Rectal smooth muscle tissue (tissue), 1 donor: ENCODE results near the gene NDC80.

Experiments used
- H3K27ac ChIP-seq: one replicate; pipeline ENCODE4 v1.7.0; 2013; ENCODE audit warnings: low read depth, low read length, inconsistent platforms
- H3K27me3 ChIP-seq: one replicate; pipeline ENCODE4 v1.7.0; 2013; ENCODE audit warnings: low read length; ENCODE audit not compliant: control insufficient read depth, insufficient read depth
- H3K36me3 ChIP-seq: one replicate; pipeline ENCODE4 v1.7.0; 2013; ENCODE audit warnings: low read length; ENCODE audit not compliant: control insufficient read depth, insufficient read depth
- H3K4me1 ChIP-seq: one replicate; pipeline ENCODE4 v1.7.0; 2013; ENCODE audit warnings: low read length; ENCODE audit not compliant: control insufficient read depth, insufficient read depth
- H3K4me3 ChIP-seq: one replicate; pipeline ENCODE4 v1.7.0; 2013; ENCODE audit warnings: low read length
- H3K9ac ChIP-seq: one replicate; pipeline ENCODE4 v1.7.0; 2013; ENCODE audit warnings: low read length

The NDC80 gene

DNA sequence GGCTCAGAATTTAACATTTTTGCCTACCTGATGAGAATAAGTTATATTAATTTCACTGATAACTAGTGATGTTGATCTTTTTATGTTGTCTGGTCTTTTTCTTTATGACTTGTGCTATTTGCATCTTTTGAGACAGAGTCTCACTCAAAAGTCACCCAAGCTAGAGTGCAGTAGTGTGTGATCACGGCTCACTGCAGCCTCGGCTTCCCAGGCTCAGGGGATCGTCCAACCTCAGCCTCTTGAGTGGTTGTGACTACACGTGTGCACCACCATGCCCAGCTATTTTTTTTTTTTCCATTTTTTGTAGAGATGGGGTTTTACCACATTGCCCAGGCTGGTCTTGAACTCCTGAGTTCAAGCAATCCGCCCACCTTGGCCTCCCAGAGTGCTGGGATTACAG, 91.6 kb downstream of the NDC80 start:
- H3K4me1 ChIP-seq: peaks cover 7% of the 10 kb centered on the region
- H3K27me3 ChIP-seq: no peaks in the 10 kb centered on the region
- peaks cover 2% of the 10 kb centered on the region for H3K36me3 ChIP-seq
- H3K4me3 ChIP-seq: no peak overlapping the region
- H3K9ac ChIP-seq: no peak overlapping the region
- H3K27ac ChIP-seq: no peak overlapping the region
